HepG2 (cell line): Measurements from ENCODE around the gene FHIT. TPM values are rescaled to one million over a fixed set of nuclear protein-coding genes. Genes with fewer than 3 reads are reported as not detected.

Experiments used
- ATAC-seq: fragments of 200-7000 bp; cut with Tn5 transposase; 3 replicates; pipeline ENCODE4 v1.9.1; 2020; ENCODE audit warnings: mild to moderate bottlenecking, moderate library complexity
- BruUV-seq: library from RNA; stranded (reverse); fragments of 400-500 nt; replicated peaks from 2 replicates; lab custom pipeline; 2021; lab: Mats Ljungman, UMichigan
- CTCF ChIA-PET: fragments of 300-600 bp; formaldehyde crosslinking; extraction: SDS; loops from one replicate; lab custom pipeline; 2021; ENCODE audit warnings: low total read pairs, inconsistent platforms, low intra/inter-chr PET ratio; lab: Yijun Ruan, JAX
- POLR2A ChIA-PET: fragments of 350-600 bp; sonication (Branson Sonifier 250); formaldehyde crosslinking; loops from one replicate; lab custom pipeline; 2020; ENCODE audit warnings: antibody characterized with exemption, inconsistent platforms; lab: Yijun Ruan, JAX
- DNase-seq: peaks from one replicate; pipeline ENCODE4 v3.0.0-alpha.2; 2015; ENCODE audit warnings: low spot score
- FAIRE-seq: peaks from 3 replicates; lab custom pipeline; 2011; peaks lifted over from hg19 to GRCh38; lab: Jason Lieb, UNC
- H2AFZ ChIP-seq: one replicate; pipeline ENCODE4 v1.6.1; 2011; ENCODE audit warnings: low read length, inconsistent platforms
- H3K27ac ChIP-seq: fragments of 300-600 bp; 3 replicates; pipeline ENCODE4 v1.8.0; 2011; ENCODE audit warnings: mixed run types, mild to moderate bottlenecking, mixed read lengths, low read length, inconsistent platforms; ENCODE audit not compliant: insufficient read depth; ENCODE audit errors: extremely low read length
- H3K27me3 ChIP-seq, 2 experiments: fragments of 200-600 bp in 1 of 2; 2 replicates in 1 of 2; 3 replicates in 1 of 2; pipeline versions ENCODE4 v1.6.0 to v1.8.0; 2011; ENCODE audit warnings: low read length in 2 of 2, mild to moderate bottlenecking in 2 of 2, moderate library complexity in 2 of 2, inconsistent platforms in 1 of 2; ENCODE audit not compliant: insufficient read depth in 2 of 2, control insufficient read depth in 1 of 2
- H3K36me3 ChIP-seq, 2 experiments: fragments of 200-600 bp in 1 of 2; replicated peaks in 1 of 2; 2 replicates in 1 of 2; 3 replicates in 1 of 2; pipeline versions ENCODE4 v1.5.1 to v1.8.0; 2011; ENCODE audit warnings: low read length in 2 of 2, inconsistent platforms in 1 of 2; ENCODE audit not compliant: insufficient read depth in 2 of 2, control insufficient read depth in 1 of 2
- H3K4me1 ChIP-seq: 2 replicates; pipeline ENCODE4 v1.5.1; 2012; ENCODE audit warnings: low read length, inconsistent platforms; ENCODE audit not compliant: insufficient read depth
- H3K4me2 ChIP-seq: 2 replicates; pipeline ENCODE4 v1.6.0; 2011; ENCODE audit warnings: low read depth, low read length, inconsistent platforms
- H3K4me3 ChIP-seq, 3 experiments: fragments of 200-600 bp in 1 of 3; sonication (generic), shearing (Covaris generic) in 1 of 3; replicated peaks in 1 of 3; 2 replicates each; pipeline ENCODE4 v1.5.1; 2011 to 2016; ENCODE audit warnings: low read length in 3 of 3, inconsistent platforms in 2 of 3, low read depth in 2 of 3, mild to moderate bottlenecking in 2 of 3, control low read depth in 1 of 3, mixed read lengths in 1 of 3; ENCODE audit not compliant: insufficient read depth in 1 of 3
- H3K79me2 ChIP-seq: one replicate; pipeline ENCODE4 v1.6.1; 2011; ENCODE audit warnings: low read length, inconsistent platforms; ENCODE audit not compliant: insufficient read depth
- H3K9ac ChIP-seq: 2 replicates; pipeline ENCODE4 v1.6.0; 2011; ENCODE audit warnings: mild to moderate bottlenecking, low read depth, low read length, inconsistent platforms; ENCODE audit not compliant: insufficient read depth
- H3K9me3 ChIP-seq: 2 replicates; pipeline ENCODE4 v1.5.1; 2012; ENCODE audit warnings: mild to moderate bottlenecking, low read length
- H4K20me1 ChIP-seq: 2 replicates; pipeline ENCODE4 v1.6.0; 2011; ENCODE audit warnings: inconsistent platforms, mild to moderate bottlenecking, low read length, moderate library complexity; ENCODE audit not compliant: insufficient read depth
- DMAP1 ChIP-seq: IDR thresholded peaks from 2 replicates; pipeline ENCODE4 v1.6.1; 2016
- ELK4 ChIP-seq: sonication (generic); formaldehyde crosslinking; IDR thresholded peaks from 2 replicates; pipeline ENCODE4 v1.9.0; 2021; ENCODE audit warnings: missing genetic modification reagents, borderline replicate concordance
- HOXA5 ChIP-seq: sonication (generic); formaldehyde crosslinking; IDR thresholded peaks from 2 replicates; pipeline ENCODE4 v1.4.0; 2020; ENCODE audit warnings: missing genetic modification reagents
- MIXL1 ChIP-seq: IDR thresholded peaks from 2 replicates; pipeline ENCODE4 v1.6.1; 2016
- RCOR2 ChIP-seq: IDR thresholded peaks from 2 replicates; pipeline ENCODE4 v1.6.1; 2016; ENCODE audit warnings: missing biosample characterization, missing genetic modification reagents
- ZBTB2 ChIP-seq: sonication (generic); formaldehyde crosslinking; IDR thresholded peaks from 2 replicates; pipeline ENCODE4 v1.8.0; 2022; ENCODE audit warnings: low read depth, missing genetic modification reagents
- ZBTB8A ChIP-seq: sonication (generic); formaldehyde crosslinking; IDR thresholded peaks from 2 replicates; pipeline ENCODE4 v1.4.0; 2020; ENCODE audit warnings: mild to moderate bottlenecking, low read depth, missing genetic modification reagents, borderline replicate concordance
- ZNF570 ChIP-seq: sonication (generic); formaldehyde crosslinking; IDR thresholded peaks from 2 replicates; pipeline ENCODE4 v1.4.0; 2020; ENCODE audit warnings: mild to moderate bottlenecking, missing genetic modification reagents, borderline replicate concordance
- ZNF784 ChIP-seq: sonication (generic); formaldehyde crosslinking; IDR thresholded peaks from 2 replicates; pipeline ENCODE4 v1.5.1; 2020; ENCODE audit warnings: missing genetic modification reagents, mild to moderate bottlenecking, borderline replicate concordance
- WGBS: methylation state at CpG from one replicate; pipeline ENCODE4 v1.1.6; 2017; ENCODE audit warnings: low lambda C conversion rate; 5-methylcytosine and 5-hydroxymethylcytosine counted together
- in situ Hi-C: cut with HindIII; loops from 2 replicates; pipeline ENCODE4 v1.10.0; 2017; ENCODE audit warnings: low pct_unique_long_range_greater_than_20kb; ENCODE audit not compliant: extremely low pct_ligation_motif_present
- intact Hi-C: fragments of 100-400 bp; cut with micrococcal nuclease; formaldehyde crosslinking; loops from one replicate; pipeline ENCODE4 v1.10.0; 2022; ENCODE audit not compliant: unreplicated experiment
- polyA plus RNA-seq, 8 experiments: library from polyadenylated mRNA; depleted of rRNA in 3 of 8; stranded (reverse) in 7 of 8; unstranded in 1 of 8; fragments of >200 nt; fragmentation: Illumina TruSeq in 4 of 8; extraction: Trizol in 4 of 8; gene quantifications; 2 replicates each; pipeline versions ENCODE4 v1.2.1 to v1.2.3, GENCODE V29; 2011 to 2016; ENCODE audit warnings: low read depth in 4 of 8, missing spikeins in 1 of 8, mixed read lengths in 1 of 8; ENCODE audit not compliant: insufficient read depth in 1 of 8
- total RNA-seq, 5 experiments: library from RNA; depleted of rRNA; stranded (reverse); fragments of >200 nt; fragmentation: Illumina TruSeq; extraction: Trizol; gene quantifications; 2 replicates each; pipeline ENCODE4 v1.2.3, GENCODE V29; 2016; ENCODE audit warnings: low read depth in 1 of 5

Gene FHIT
- total and polyA plus RNA-seq, 2 of the 13 experiments (the other 11 are each of a cell fraction or from before 2014, with no cell fraction given) = 4.0 to 4.6 TPM

- intact Hi-C loops (no loop called here), in situ Hi-C loops (no loop called here)
- Histone ChIP-seq H3K36me3 (no peaks in the 10 kb centered on the region), H3K9me3 (no peaks in the 10 kb centered on the region), H3K4me2 (no peak overlapping the region), H3K27me3 (no peaks in the 10 kb centered on the region), H3K9ac (no peak overlapping the region), H2AFZ (no peak overlapping the region), H3K27ac (no peak overlapping the region), H3K79me2 (no peaks in the 10 kb centered on the region), H3K4me1 (peaks cover 22% of the 10 kb centered on the region), H4K20me1 (no peaks in the 10 kb centered on the region), H3K4me3 (no peak overlapping the region)
- ATAC-seq (no peak), DNase-seq (no peak), FAIRE-seq (no peak)
- CTCF ChIA-PET = no interaction called here
- TF ChIP-seq HOXA5 (CRISPR knock-in tag) (no peak), DMAP1 (CRISPR knock-in tag) (no peak), ELK4 (CRISPR knock-in tag) (no peak), ZBTB2 (CRISPR knock-in tag) (no peak), RCOR2 (CRISPR knock-in tag) (no peak), MIXL1 (CRISPR knock-in tag) (no peak), ZNF784 (CRISPR knock-in tag) (no peak), ZNF570 (CRISPR knock-in tag) (no peak), ZBTB8A (CRISPR knock-in tag) (no peak)
- 85% methylated on average over 4 of the region's 4 CpGs for WGBS
- POLR2A ChIA-PET = no interaction called here
- no TSS peak for BruUV-seq
Observed at GRCh38 chr3:61057464-61057863, 193.8 kb downstream of the FHIT start.
